ENCODE results near the gene DAPK3.

Gene DAPK3

GRCh38 chr19:3977242-3978143 is 6.6 kb upstream of the DAPK3 start:
- TF ChIP-seq ELF4 (IDR thresholded peaks at IDR 0.05) (no peak), TARDBP (IDR thresholded peaks at IDR 0.05) (no peak), BHLHE40 (IDR thresholded peaks at IDR 0.05; ENCODE audit: borderline replicate concordance) (no peak), SUZ12 (IDR thresholded peaks at IDR 0.05) (no peak), SP1 (IDR thresholded peaks at IDR 0.05) (no peak), L3MBTL2 (conservative IDR thresholded peaks at IDR 0.05) (no peak), ZNF384 (IDR thresholded peaks at IDR 0.05) (no peak), ARNT (IDR thresholded peaks at IDR 0.05) (no peak), CTBP1 (IDR thresholded peaks at IDR 0.05; ENCODE audit: borderline replicate concordance) (no peak), FOXA1 (IDR thresholded peaks at IDR 0.05) (no peak), HDGF (IDR thresholded peaks at IDR 0.05; ENCODE audit: borderline replicate concordance) (no peak), NFRKB (IDR thresholded peaks at IDR 0.05) (no peak)
- TF ChIP-seq, protein P1, sequence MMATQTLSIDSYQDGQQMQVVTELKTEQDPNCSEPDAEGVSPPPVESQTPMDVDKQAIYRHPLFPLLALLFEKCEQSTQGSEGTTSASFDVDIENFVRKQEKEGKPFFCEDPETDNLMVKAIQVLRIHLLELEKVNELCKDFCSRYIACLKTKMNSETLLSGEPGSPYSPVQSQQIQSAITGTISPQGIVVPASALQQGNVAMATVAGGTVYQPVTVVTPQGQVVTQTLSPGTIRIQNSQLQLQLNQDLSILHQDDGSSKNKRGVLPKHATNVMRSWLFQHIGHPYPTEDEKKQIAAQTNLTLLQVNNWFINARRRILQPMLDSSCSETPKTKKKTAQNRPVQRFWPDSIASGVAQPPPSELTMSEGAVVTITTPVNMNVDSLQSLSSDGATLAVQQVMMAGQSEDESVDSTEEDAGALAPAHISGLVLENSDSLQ (IDR thresholded peaks at IDR 0.05) = no peak
- ChIA-PET POLR2A (interaction anchor here (1.2 kb wide), 1 partner anchor 8 kb away, joined by 7 read pairs; the partner anchor contains the start of gene EEF2), CTCF (interaction anchor here (0.6 to 0.7 kb wide), 2 partner anchors 11 to 65 kb away, joined by 3 to 4 read pairs; no protein-coding TSS in a partner anchor)
- no peak for DNase-seq (ENCODE audit: extremely low spot score)

DNA sequence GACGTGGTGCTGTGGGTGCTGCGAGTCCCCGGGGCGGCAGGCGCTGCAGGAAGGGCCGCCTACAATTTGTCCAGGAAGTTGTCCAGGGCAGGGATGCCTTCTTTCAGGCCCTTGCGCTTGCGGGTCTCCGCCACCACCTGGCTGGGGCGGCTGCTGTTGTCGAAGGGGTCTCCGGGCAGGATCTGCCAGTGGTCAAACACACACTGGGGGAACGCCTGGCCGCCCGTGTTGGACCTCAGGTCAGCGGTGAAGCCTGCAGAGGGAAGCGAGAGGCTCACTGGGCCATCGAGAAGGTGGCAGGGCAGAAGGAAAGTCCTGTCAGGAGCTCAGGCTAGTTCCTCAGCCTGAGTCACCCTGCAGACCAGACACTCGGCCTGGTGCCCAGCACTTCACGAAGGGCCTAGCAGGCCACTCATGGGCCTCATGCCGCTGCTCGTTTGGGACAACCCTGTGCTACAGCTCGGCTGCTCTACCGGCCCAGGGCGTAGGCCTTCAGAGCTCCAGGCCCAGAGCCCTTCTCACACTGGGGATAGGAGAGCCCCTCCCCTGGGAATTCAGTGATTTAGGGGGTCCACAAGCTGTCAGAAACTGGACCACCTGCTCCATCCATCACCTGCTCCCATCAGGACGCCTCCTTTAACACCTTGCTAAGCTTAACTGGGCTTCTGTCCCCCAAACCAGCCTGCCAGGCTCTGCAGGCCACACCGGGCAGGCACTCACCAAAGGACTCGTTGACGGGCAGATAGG is 5.8 kb upstream of the DAPK3 start:
- CTCF ChIA-PET = interaction anchor here (0.7 kb wide), 1 partner anchor 64 kb away, joined by 3 read pairs; no protein-coding TSS in a partner anchor
- POLR2A ChIA-PET = interaction anchor here (1.2 kb wide), 1 partner anchor 9 kb away, joined by 7 read pairs; the partner anchor contains the start of gene EEF2
- no peak for DNase-seq (ENCODE audit: extremely low spot score)

DNA sequence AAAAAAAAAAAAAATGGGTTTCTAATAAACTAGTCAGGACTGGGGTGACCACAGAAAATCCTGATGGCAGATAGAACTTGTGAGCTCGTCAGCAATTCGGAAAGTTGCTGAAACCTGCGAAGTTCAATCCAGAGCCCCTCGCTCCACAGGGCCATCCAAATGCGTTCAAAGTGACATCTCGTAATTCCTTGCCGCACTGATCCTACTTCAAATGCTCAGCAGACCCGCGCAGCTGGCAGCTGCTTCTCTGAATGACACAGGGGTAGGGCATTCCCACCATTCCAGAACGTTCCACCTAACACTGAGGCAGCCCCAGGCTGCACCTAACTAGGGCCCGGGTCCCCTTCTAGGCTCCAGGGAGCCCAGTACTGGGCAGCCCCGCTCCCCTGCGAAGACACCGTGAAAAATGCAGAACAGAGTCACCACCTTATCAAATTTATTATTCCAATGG is 4.8 kb upstream of the DAPK3 start:
- TF ChIP-seq SUZ12 (IDR thresholded peaks at IDR 0.05) (no peak), LEF1 (IDR thresholded peaks at IDR 0.05; ENCODE audit: borderline replicate concordance) (no peak), CTBP1 (IDR thresholded peaks at IDR 0.05; ENCODE audit: borderline replicate concordance) (no peak), HDGF (IDR thresholded peaks at IDR 0.05; ENCODE audit: borderline replicate concordance) (no peak), NFRKB (IDR thresholded peaks at IDR 0.05) (no peak), ZNF384 (IDR thresholded peaks at IDR 0.05) (0 out of 2 replicates have a peak, but pooled peaks have one; percentile 19), ELF4 (IDR thresholded peaks at IDR 0.05) (no peak), ARNT (IDR thresholded peaks at IDR 0.05) (no peak)
- ChIA-PET POLR2A (interaction anchor here (0.6 to 1.5 kb wide), 3 partner anchors 9 to 124 kb away, joined by 3 to 24 read pairs (median 6); partner anchors contain the start of gene EEF2), CTCF (interaction anchor here (0.7 to 1.2 kb wide), 2 partner anchors 12 to 46 kb away, joined by 4 to 5 read pairs; no protein-coding TSS in a partner anchor)
- DNase-seq (ENCODE audit: extremely low spot score) = no peak

More for the DNA sequence above, 5.8 kb upstream of the DAPK3 start:
- TF ChIP-seq TARDBP (IDR thresholded peaks at IDR 0.05) (no peak), HDGF (IDR thresholded peaks at IDR 0.05; ENCODE audit: borderline replicate concordance) (no peak), NFRKB (IDR thresholded peaks at IDR 0.05) (no peak)

- no peak for DNase-seq (ENCODE audit: extremely low spot score)
- ChIA-PET POLR2A (interaction anchor here (0.6 to 1.5 kb wide), 3 partner anchors 10 to 123 kb away, joined by 3 to 24 read pairs (median 6); partner anchors contain the start of gene EEF2), CTCF (interaction anchor here (0.7 to 1.2 kb wide), 2 partner anchors 12 to 47 kb away, joined by 4 to 5 read pairs; no protein-coding TSS in a partner anchor)
- TF ChIP-seq ARNT (IDR thresholded peaks at IDR 0.05) = no peak
- TF ChIP-seq TARDBP (IDR thresholded peaks at IDR 0.05) = no peak
- TF ChIP-seq, protein P1 (IDR thresholded peaks at IDR 0.05) = no peak
- no peak for TF ChIP-seq ZNF384 (IDR thresholded peaks at IDR 0.05)
- no peak for TF ChIP-seq FOXK2 (IDR thresholded peaks at IDR 0.05)
- TF ChIP-seq ELF4 (IDR thresholded peaks at IDR 0.05) = no peak
- TF ChIP-seq HDGF (IDR thresholded peaks at IDR 0.05; ENCODE audit: borderline replicate concordance) = no peak
- TF ChIP-seq LEF1 (IDR thresholded peaks at IDR 0.05; ENCODE audit: borderline replicate concordance) = no peak
- TF ChIP-seq BHLHE40 (IDR thresholded peaks at IDR 0.05; ENCODE audit: borderline replicate concordance) = no peak
- no peak for TF ChIP-seq FOXA1 (IDR thresholded peaks at IDR 0.05)
- TF ChIP-seq NFRKB (IDR thresholded peaks at IDR 0.05) = no peak
- no peak for TF ChIP-seq L3MBTL2 (conservative IDR thresholded peaks at IDR 0.05)
- no peak for TF ChIP-seq FOXM1 (IDR thresholded peaks at IDR 0.05; ENCODE audit: borderline replicate concordance)
- no peak for TF ChIP-seq CTBP1 (IDR thresholded peaks at IDR 0.05; ENCODE audit: borderline replicate concordance)
- no peak for TF ChIP-seq SP1 (IDR thresholded peaks at IDR 0.05)
- no peak for TF ChIP-seq SUZ12 (IDR thresholded peaks at IDR 0.05)
These were observed 4.2 kb upstream of the DAPK3 start for GRCh38 chr19:3975144-3975543.

GRCh38 chr19:3970313-3970807 is 539 bp downstream of the DAPK3 start:
- DNase-seq (ENCODE audit: extremely low spot score) = no peak
- CTCF ChIA-PET = interaction anchor here (1.2 kb wide), 2 partner anchors 18 to 122 kb away, joined by 3 to 5 read pairs; no protein-coding TSS in a partner anchor
- POLR2A ChIA-PET = interaction anchor here (0.7 to 2.9 kb wide), 5 partner anchors 9 to 208 kb away, joined by 3 to 39 read pairs (median 8); partner anchors contain the start of genes EEF2 and MRPL54
- TF ChIP-seq L3MBTL2 (conservative IDR thresholded peaks at IDR 0.05) = peak; percentile 38; the same call in 1 of the 2 replicates
- no peak for TF ChIP-seq ZNF384 (IDR thresholded peaks at IDR 0.05)
